Fibroblast of peridontal ligament (primary cell): Measurements from ENCODE around the gene SLC16A1.
A peak's percentile ranks its signal among the peaks of the same experiment; 100 is the strongest.
"Not testable (repeated sequence)": the region's sequence is repeated elsewhere in the genome, so short reads cannot be mapped to it uniquely, and the experiment has no call there.

Experiments used
- DNase-seq: peaks from one replicate; pipeline ENCODE4 v3.0.0-alpha.2; 2010; ENCODE audit errors: extremely low read depth

SLC16A1 gene

GRCh38 chr1:112925015-112925414 is 31.0 kb downstream of the SLC16A1 start:
- no peak for DNase-seq

GRCh38 chr1:112923959-112924349 is 32.0 kb downstream of the SLC16A1 start:
- DNase-seq = no peak

- DNase-seq = no peak
Measured at GRCh38 chr1:112923234-112923958, 32.6 kb downstream of the SLC16A1 start.

GRCh38 chr1:112911506-112912220 is 44.3 kb downstream of the SLC16A1 start:
- DNase-seq = no peak

GRCh38 chr1:112909847-112910246 is 46.1 kb downstream of the SLC16A1 start:
- DNase-seq = no peak

GRCh38 chr1:112906150-112906698 is 49.8 kb downstream of the SLC16A1 start:
- DNase-seq = no peak

- DNase-seq = no peak
Measured at GRCh38 chr1:112905395-112906149, 50.4 kb downstream of the SLC16A1 start.

- DNase-seq = no peak
Measured at GRCh38 chr1:112904831-112905261, 51.1 kb downstream of the SLC16A1 start.

GRCh38 chr1:112904071-112904830 is 51.7 kb downstream of the SLC16A1 start:
- peak; percentile 77 for DNase-seq

- DNase-seq = no peak
Measured at GRCh38 chr1:112902221-112902620, 53.8 kb downstream of the SLC16A1 start.

- no peak for DNase-seq
Measured at GRCh38 chr1:112901387-112901786, 54.6 kb downstream of the SLC16A1 start.

GRCh38 chr1:112896783-112897182 is 59.2 kb downstream of the SLC16A1 start:
- no peak for DNase-seq

GRCh38 chr1:112894561-112895011 is 61.4 kb downstream of the SLC16A1 start:
- DNase-seq = no peak

- no peak for DNase-seq
Measured at GRCh38 chr1:112894010-112894292, 62.0 kb downstream of the SLC16A1 start.

- no peak for DNase-seq
Measured at GRCh38 chr1:112893288-112894009, 62.5 kb downstream of the SLC16A1 start.

- DNase-seq = not testable (repeated sequence)
Measured at GRCh38 chr1:112889906-112890305, 66.1 kb downstream of the SLC16A1 start.

- no peak for DNase-seq
Measured at GRCh38 chr1:112889052-112889768, 66.8 kb downstream of the SLC16A1 start.

GRCh38 chr1:112888630-112889029 is 67.4 kb downstream of the SLC16A1 start:
- no peak for DNase-seq

GRCh38 chr1:112887599-112888283 is 68.3 kb downstream of the SLC16A1 start:
- no peak for DNase-seq

- not testable (repeated sequence) for DNase-seq
Measured at GRCh38 chr1:112884996-112885395, 71.0 kb downstream of the SLC16A1 start.
